Measurements from ENCODE around the gene ZDHHC11B.
"Not testable (repeated sequence)": the region's sequence is repeated elsewhere in the genome, so short reads cannot be mapped to it uniquely, and the experiment has no call there.

The ZDHHC11B gene

DNA sequence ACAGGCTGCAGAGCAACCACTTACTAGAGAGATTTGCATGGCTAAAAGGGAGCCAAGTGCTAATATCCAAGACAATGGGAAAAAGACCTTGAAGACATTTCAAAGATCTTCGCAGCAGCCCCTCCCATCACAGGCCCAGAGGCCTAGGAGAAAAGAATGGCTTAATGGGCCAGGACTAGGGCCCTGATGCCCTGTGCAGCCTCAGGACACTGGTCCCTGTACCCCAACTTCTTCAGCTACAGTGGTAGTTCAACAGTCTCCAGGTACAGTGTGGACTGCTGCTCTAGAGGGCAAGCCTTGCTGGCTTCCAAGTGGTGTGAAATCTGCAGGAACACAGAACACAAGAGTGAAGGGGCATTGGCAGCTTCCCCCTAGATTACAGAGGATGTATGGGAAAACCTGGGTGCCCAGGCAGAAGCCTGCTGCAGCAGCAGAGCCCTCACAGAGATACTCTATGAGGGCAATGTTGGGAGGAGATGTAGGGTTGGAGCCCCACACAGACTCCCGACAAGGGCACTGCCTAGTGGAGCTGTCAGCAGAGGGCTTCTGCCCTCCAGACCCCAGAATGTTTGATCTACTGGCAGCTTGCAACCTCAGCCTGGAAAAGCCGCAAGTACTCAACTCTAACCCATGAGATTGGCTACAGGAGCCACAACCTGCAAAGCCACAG lies 75.5 kb downstream of the ZDHHC11B start:
- not testable (repeated sequence) for H3K27ac Mint-ChIP-seq; H3K27me3 Mint-ChIP-seq; H3K9me3 Mint-ChIP-seq; H3K4me3 Mint-ChIP-seq; H3K4me1 Mint-ChIP-seq (ENCODE audit: low read depth); DNase-seq; H3K36me3 Mint-ChIP-seq (ENCODE audit: low read depth)

DNA sequence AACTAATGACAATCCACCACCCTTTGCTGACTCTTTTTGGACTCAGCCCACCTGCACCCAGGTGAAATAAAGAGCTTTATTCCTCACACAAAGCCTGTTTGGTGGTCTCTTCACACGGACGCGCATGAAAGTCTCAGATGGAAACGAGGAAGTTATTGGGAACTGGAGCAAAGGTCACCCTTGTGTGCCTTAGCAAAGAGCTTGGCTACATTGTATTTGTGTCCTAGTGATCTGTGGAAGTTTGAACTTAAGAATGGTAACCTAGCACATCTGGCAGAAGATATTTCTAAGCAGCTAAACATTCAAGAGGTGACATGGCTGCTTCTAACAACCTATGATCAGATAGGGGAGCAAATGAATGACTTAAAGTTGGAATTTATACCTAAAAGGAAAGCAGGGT lies 76.2 kb downstream of the ZDHHC11B start:
- DNase-seq; H3K27ac Mint-ChIP-seq; H3K4me1 Mint-ChIP-seq (ENCODE audit: low read depth); H3K4me3 Mint-ChIP-seq; H3K9me3 Mint-ChIP-seq; H3K36me3 Mint-ChIP-seq (ENCODE audit: low read depth); H3K27me3 Mint-ChIP-seq: not testable (repeated sequence)

DNA sequence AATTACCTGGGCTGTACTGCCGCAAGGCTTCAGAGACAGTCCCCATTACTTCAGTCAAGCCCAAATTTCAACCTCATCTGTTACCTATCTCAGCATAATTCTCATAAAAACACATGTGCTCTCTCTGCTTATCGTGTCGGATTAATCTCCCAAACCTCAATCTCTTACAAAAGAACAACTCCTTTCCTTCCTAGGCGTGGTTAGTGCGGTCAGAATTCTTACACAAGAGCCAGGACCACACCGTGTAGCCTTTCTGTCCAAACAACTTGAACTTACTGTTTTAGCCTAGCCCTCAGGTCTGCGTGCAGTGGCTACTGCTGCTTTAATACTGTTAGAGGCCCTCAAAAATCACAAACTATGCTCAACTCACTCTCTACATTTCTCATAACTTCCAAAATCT lies 78.4 kb downstream of the ZDHHC11B start:
- not testable (repeated sequence) for H3K27me3 Mint-ChIP-seq; H3K36me3 Mint-ChIP-seq (ENCODE audit: low read depth); H3K27ac Mint-ChIP-seq; H3K9me3 Mint-ChIP-seq; H3K4me3 Mint-ChIP-seq; DNase-seq; H3K4me1 Mint-ChIP-seq (ENCODE audit: low read depth)

DNA sequence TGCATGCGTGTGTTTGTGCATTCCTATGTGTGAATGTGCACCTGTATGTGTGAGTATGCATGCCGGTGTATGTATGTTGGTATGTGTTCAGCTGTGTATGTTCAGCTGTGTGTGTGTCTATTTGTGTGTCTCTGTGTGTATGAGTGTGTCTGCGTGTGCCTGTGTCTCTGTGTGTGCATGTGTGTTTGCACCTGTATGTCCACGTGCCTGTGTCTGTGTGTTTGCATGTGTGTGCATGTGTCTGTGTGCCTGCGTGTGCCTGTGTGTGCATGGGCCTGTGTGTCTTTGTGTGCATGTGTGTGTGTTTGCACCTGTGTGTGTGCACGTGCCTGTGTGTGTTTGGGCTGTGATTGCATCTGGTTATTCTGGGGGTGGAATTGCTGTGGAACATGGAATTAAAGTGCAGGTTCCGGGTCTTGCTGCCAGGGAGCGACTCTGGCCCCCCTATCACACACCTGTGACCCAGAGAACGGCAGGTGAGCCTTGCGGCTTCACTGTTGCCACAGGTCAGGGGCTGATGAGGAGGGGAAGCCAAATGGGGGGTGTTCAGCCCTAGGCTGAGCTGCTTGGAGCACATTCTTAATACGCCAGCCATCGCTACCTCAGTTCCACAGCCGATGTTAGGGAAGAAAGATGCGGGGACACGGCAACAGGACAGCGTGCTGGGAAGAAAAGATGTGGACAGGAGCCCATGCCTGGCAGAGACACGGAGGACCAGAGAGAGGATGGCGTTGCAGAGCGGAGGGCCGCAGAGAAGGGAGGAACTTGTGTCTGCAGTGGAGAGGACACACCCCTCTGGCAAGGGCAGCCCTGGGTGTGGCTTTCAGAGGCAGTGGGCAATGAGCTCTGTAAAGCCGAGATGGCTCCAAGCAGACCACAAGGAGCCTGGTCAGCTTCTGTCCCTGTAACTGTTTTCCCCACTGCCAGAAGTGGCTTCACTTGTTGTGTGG lies 87.5 kb downstream of the ZDHHC11B start:
- H3K36me3 Mint-ChIP-seq (ENCODE audit: low read depth); H3K27me3 Mint-ChIP-seq; DNase-seq; H3K9me3 Mint-ChIP-seq; H3K27ac Mint-ChIP-seq; H3K4me3 Mint-ChIP-seq; H3K4me1 Mint-ChIP-seq (ENCODE audit: low read depth): not testable (repeated sequence)

DNA sequence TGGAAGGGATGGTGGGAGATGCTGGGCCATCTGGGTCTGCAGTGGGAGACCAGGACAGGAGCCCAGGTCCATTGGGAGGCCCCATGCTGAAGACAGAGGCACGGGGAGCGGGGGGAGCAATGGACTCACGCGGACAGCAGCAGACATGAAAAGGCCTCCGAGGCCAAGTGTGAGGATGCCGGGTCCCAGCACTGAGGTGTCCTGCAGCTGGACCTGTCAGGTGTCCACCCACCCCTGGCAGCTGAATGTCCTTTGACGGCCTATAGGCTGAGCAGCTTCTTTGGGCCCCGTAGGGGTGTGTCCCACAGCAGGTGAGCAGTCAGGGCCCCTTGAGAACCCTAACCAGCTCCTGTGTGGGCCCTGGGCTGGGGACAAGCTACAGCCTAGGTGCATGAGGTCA lies 88.3 kb downstream of the ZDHHC11B start:
- not testable (repeated sequence) for H3K27ac Mint-ChIP-seq; H3K27me3 Mint-ChIP-seq; H3K9me3 Mint-ChIP-seq; H3K4me1 Mint-ChIP-seq (ENCODE audit: low read depth); H3K36me3 Mint-ChIP-seq (ENCODE audit: low read depth); DNase-seq; H3K4me3 Mint-ChIP-seq

DNA sequence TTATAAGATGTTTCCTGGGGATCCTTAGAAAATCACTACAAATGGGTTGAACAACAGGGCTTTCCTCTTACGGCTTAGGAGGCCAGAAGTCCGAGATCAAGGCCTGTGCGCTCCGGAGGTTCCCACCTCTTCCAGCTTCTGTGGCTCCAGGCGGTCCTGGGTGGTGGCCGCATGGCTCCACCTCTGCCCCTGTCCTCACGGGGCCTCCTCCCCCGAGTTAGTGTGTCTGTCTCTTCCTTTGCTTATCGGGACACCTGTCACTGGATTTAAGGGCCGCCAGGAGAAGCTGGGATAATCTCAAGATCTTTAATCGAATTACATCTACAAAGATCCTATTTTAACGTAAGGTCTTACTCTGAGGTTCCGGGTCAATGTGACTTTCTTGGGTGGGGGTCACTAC lies 89.1 kb downstream of the ZDHHC11B start:
- not testable (repeated sequence) for DNase-seq; H3K36me3 Mint-ChIP-seq (ENCODE audit: low read depth); H3K4me3 Mint-ChIP-seq; H3K4me1 Mint-ChIP-seq (ENCODE audit: low read depth); H3K27ac Mint-ChIP-seq; H3K9me3 Mint-ChIP-seq; H3K27me3 Mint-ChIP-seq

DNA sequence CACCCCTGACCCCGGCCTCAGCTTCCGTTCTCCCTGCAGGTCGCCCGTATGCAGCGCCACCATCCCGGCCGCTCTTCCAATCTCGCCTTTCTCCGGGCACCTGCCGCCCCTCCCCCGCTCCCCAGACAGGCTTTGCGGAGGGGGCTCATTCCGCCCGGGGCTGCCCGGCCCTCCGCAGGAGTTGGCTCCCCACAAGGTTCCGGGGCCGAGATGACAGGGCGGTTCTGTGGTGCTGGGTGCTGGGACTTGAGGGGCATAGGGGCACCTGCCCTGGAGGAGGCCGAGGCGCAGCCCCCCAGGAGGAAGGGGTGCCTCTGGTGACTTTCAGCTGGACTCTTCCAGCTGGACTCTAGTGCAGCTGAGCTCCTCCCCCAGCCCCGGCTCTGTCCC lies 90.5 kb downstream of the ZDHHC11B start:
- not testable (repeated sequence) for H3K36me3 Mint-ChIP-seq (ENCODE audit: low read depth); H3K27ac Mint-ChIP-seq; H3K9me3 Mint-ChIP-seq; H3K4me1 Mint-ChIP-seq (ENCODE audit: low read depth); H3K27me3 Mint-ChIP-seq
- peak overlapping the region; percentile 25 for H3K4me3 Mint-ChIP-seq
- peak; percentile 53 for DNase-seq

DNA sequence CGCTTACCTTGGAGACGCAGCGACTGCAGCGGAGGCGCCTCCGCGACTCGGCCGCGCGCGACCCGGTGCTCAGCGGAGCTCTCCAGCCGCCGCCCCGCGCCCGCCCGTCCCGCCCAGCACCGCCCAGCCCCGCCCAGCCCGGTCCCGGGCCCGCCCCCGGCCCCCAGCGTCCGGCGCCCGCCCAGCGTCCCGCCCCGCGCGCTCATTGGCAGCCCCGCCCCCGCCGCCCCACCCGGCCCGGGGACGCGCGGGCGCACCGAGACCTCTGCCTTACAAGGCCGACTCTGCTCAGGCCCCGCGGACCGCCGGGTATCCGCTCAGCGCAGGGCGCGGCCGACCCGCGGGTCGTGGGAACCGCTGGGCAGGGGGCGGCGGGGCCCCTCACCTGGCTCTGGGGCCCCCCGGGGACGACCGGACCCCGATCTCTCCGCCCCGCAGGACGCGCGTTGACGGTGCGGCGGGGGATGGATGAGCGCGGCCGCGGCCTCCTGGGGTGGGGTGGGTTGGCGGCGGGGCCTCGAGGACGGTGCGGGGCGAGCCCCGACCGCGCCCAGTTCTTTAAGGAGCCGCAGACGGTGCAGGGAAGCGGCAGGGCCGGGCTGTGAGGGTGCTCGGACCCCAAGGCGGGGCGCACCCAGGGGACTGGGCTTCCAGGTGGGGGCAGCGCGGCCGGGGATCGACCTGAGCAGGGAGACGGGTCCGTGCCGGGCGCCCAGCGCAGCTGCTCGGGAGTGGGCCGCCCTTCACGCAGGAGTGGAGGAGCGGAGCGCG lies 91.1 kb downstream of the ZDHHC11B start, which contains the start of gene TPPP:
TSS of gene TPPP (minus strand) at position 82 of the 771 bp plus-strand sequence. CDS start 15,292 bp downstream, outside the sequence.
- H3K9me3 Mint-ChIP-seq; H3K4me1 Mint-ChIP-seq (ENCODE audit: low read depth); H3K27ac Mint-ChIP-seq; H3K36me3 Mint-ChIP-seq (ENCODE audit: low read depth); H3K27me3 Mint-ChIP-seq: not testable (repeated sequence)
- H3K4me3 Mint-ChIP-seq, result peak within 1 kb of the TSS; percentile 25
- DNase-seq, result peak; percentile 85

DNA sequence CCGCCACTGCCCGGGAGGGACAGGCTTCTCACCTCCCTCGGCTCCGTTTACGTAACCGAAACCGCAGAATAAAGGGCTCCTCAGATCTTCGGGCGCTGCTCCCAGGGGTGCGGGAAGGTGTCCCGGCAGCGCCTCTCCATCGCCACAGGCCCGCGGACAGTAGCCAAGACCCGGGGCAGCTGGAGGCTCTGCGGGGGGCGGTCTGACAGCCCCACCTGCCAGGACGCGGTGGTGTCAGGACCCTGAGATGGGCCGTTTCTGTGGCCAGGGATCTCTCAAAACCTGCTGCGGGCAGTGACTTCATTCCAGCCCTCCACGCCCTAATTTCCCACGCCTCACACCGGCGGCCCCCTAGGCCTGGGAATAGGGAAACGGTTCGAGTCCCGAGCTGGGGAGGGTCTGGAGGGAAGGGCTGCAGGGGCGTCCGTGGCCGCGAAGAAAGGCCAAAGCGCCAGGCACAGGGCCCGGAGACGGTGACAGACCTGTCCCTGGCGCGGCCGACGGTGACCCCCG lies 91.9 kb downstream of the ZDHHC11B start:
- H3K4me1 Mint-ChIP-seq (ENCODE audit: low read depth); H3K27ac Mint-ChIP-seq; H3K9me3 Mint-ChIP-seq; H3K4me3 Mint-ChIP-seq; H3K27me3 Mint-ChIP-seq; H3K36me3 Mint-ChIP-seq (ENCODE audit: low read depth); DNase-seq: not testable (repeated sequence)

DNA sequence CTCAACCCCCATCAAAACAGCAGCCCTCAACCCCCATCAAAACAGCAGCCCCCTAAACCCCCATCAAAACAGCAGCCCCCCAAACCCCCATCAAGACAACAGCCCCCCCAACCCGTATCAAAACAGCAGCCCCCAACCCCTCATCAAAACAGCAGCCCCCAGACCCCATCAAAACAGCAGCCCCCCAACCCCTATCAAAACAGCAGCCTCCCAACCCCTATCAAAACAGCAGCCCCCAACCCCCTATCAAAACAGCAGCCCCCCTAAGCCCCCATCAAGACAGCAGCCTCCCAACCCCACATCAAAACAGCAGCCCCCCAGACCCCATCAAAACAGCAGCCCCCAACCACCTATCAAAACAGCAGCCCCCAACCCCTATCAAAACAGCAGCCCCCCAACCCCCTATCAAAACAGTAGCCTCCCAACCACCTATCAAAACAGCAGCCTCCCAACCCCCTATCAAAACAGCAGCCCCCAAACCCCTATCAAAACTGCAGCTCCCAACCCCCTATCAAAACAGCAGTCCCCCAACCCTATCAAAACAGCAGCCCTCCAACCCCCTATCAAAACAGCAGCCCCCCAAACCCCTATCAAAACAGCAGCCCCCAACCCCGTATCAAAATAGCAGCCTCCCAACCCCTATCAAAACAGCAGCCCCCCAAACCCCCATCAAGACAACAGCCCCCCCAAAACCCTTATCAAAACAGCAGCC lies 92.6 kb downstream of the ZDHHC11B start:
- peaks cover 2% of the 10 kb centered on the region for H3K27me3 Mint-ChIP-seq
- no peaks in the 10 kb centered on the region for H3K9me3 Mint-ChIP-seq
- no peak overlapping the region for H3K27ac Mint-ChIP-seq
- H3K4me1 Mint-ChIP-seq (ENCODE audit: low read depth), result no peaks in the 10 kb centered on the region
- DNase-seq, result no peak
- H3K36me3 Mint-ChIP-seq (ENCODE audit: low read depth), result no peaks in the 10 kb centered on the region
- no peak overlapping the region for H3K4me3 Mint-ChIP-seq

DNA sequence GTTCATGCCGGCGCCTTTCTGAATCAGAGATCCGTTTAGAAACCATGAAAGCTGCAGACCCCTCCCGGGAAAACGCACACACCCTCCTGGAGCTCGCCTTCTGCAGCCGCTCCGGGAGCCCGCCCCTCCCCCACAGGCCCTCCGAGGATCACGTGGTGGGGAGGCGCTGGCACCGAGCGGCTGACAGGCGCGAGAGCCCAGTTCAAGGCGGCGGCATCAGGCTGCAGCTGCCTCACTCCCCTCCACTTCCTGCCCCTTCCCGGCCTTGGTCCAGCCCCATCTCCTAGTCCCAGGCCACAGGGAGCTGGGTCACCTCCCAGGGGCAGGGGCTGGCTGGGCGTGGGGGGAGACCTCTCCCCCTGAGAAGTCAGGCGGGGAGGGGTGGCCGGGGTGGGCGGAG lies 93.5 kb downstream of the ZDHHC11B start:
- H3K36me3 Mint-ChIP-seq (ENCODE audit: low read depth); H3K27me3 Mint-ChIP-seq; H3K9me3 Mint-ChIP-seq; H3K27ac Mint-ChIP-seq; H3K4me3 Mint-ChIP-seq; H3K4me1 Mint-ChIP-seq (ENCODE audit: low read depth); DNase-seq: not testable (repeated sequence)

DNA sequence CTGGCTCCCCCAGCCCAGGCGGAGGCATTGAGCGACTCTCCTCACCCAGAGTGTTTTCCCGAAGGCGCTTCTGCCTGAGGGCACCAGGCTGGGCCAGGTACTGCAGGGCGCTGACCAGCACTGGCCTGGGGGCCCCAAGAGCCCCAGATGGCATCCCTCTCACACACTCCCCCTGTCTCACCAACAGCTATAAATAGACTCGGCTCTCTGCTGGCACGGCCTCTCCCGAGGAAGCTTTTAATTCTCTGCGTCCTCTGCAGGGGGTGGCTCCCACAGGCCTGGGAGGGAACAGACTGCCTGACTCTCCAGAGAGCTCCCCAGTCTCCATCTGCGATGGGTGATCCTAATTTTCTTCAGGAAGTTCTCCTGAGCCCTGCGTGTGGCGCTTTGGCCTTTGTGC lies 94.2 kb downstream of the ZDHHC11B start:
- H3K27ac Mint-ChIP-seq; H3K36me3 Mint-ChIP-seq (ENCODE audit: low read depth); H3K4me1 Mint-ChIP-seq (ENCODE audit: low read depth); DNase-seq; H3K27me3 Mint-ChIP-seq; H3K9me3 Mint-ChIP-seq; H3K4me3 Mint-ChIP-seq: not testable (repeated sequence)

DNA sequence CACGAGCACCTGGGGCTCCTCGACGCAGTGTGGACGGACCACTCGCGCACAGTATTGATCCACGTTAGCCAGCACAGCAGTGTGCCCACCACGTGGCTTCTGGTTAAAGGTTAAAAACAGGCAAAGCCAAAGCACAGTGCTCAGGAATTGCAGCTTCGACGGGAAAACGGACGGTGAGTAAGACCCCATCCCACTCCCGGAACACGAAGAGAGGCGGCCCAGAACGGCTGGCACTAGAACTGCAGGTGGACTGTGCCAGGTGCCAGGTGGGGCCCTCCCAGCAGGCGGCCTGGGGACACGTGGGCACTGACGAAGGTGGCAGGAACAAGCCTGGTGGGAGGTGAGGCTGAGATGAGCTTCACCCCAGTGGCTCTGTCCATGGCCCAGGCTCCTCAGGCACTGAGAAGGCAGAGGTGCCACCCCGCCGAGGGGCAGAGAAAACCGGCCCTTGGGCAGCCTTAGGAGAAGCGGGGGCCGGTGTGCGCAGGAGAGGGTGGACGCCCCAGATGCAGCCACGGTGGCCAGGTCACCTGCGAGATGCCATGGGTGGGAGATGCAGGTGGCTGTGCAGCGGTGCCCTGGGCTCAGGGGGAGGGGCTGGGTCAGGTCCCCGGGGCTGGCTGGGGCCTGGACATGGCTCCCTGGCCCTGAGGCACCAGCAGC lies 96.0 kb downstream of the ZDHHC11B start:
- H3K4me1 Mint-ChIP-seq (ENCODE audit: low read depth); H3K27me3 Mint-ChIP-seq; H3K9me3 Mint-ChIP-seq; H3K4me3 Mint-ChIP-seq; DNase-seq; H3K36me3 Mint-ChIP-seq (ENCODE audit: low read depth); H3K27ac Mint-ChIP-seq: not testable (repeated sequence)

DNA sequence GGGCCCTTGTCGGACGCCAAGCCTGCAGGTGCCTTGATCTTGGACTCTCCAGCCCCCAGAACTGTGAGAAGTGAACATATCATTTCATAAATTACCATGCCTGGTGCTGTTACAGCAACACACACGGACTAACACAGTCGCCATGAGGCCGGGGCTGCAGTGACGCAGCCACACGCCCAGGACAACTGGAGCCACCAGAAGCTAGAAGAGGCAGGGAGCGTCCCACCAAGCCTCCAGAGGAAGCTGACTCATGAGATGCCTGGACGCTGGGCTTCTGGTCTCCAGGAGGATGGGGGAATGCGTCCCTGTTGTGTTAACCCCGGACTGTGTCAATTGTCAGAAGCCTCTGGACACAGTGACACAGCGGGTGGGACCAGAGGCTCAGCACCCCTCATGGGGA lies 97.6 kb downstream of the ZDHHC11B start:
- H3K27me3 Mint-ChIP-seq; DNase-seq; H3K27ac Mint-ChIP-seq; H3K4me1 Mint-ChIP-seq (ENCODE audit: low read depth); H3K4me3 Mint-ChIP-seq; H3K36me3 Mint-ChIP-seq (ENCODE audit: low read depth); H3K9me3 Mint-ChIP-seq: not testable (repeated sequence)

All from activated T-cell treated with anti-CD3 and anti-CD28 coated beads, Interleukin-2, amount 50 U/mL, for 24 hours (primary cell).